GM12878 (cell line): ENCODE results near the gene CDHR5. TPM values are rescaled to one million over a fixed set of nuclear protein-coding genes. Genes with fewer than 3 reads are reported as not detected.

ENCODE experiments used
- ATAC-seq: fragments of 200-7000 bp; cut with Tn5 transposase; 3 replicates; pipeline ENCODE4 v1.9.1; 2020; ENCODE audit warnings: mild to moderate bottlenecking, moderate library complexity
- BruUV-seq: library from RNA; stranded (reverse); fragments of 400-500 nt; replicated peaks from 2 replicates; lab custom pipeline; 2021; lab: Mats Ljungman, UMichigan
- CTCF ChIA-PET: fragments of 300-600 bp; sonication (Branson Sonifier 250); formaldehyde crosslinking; extraction: SDS; loops from one replicate; lab custom pipeline; 2021; ENCODE audit warnings: inconsistent platforms; lab: Yijun Ruan, JAX
- POLR2A ChIA-PET: fragments of 350-600 bp; formaldehyde crosslinking; extraction: SDS; loops from one replicate; lab custom pipeline; 2021; ENCODE audit warnings: inconsistent platforms; lab: Charles Lee
- RAD21 ChIA-PET: fragments of 300-600 bp; sonication (Branson Sonifier 250); formaldehyde crosslinking; loops from one replicate; lab custom pipeline; 2023; ENCODE audit warnings: antibody characterized with exemption; ENCODE audit not compliant: unreplicated experiment; lab: Charles Lee
- SMC1A ChIA-PET: fragments of 300-600 bp; sonication (Branson Sonifier 250); formaldehyde crosslinking; loops from one replicate; lab custom pipeline; 2023; ENCODE audit not compliant: unreplicated experiment, uncharacterized antibody; lab: Charles Lee
- DNase-seq: peaks from one replicate; pipeline ENCODE4 v3.0.0-alpha.2; 2011; ENCODE audit warnings: low read depth, low spot score
- FAIRE-seq: peaks from 3 replicates; lab custom pipeline; 2011; peaks lifted over from hg19 to GRCh38; lab: Jason Lieb, UNC
- H2AFZ ChIP-seq: 2 replicates; pipeline ENCODE4 v1.6.0; 2011; ENCODE audit warnings: low read depth, low read length, control low read depth; ENCODE audit not compliant: control insufficient read depth
- H3K27ac ChIP-seq: 2 replicates; pipeline ENCODE4 v1.5.1; 2011; ENCODE audit warnings: control low read depth; ENCODE audit not compliant: control insufficient read depth, insufficient read depth
- H3K27me3 ChIP-seq, 2 experiments: replicated peaks in 1 of 2; 2 replicates each; pipeline versions ENCODE4 v1.6.0 to v1.6.1; 2011; ENCODE audit warnings: low read length in 1 of 2; ENCODE audit not compliant: control insufficient read depth in 2 of 2, insufficient read depth in 2 of 2
- H3K36me3 ChIP-seq, 2 experiments: 2 replicates each; pipeline ENCODE4 v1.5.1; 2011; ENCODE audit warnings: low read length in 1 of 2; ENCODE audit not compliant: control insufficient read depth in 2 of 2, insufficient read depth in 2 of 2
- H3K4me1 ChIP-seq: 2 replicates; pipeline ENCODE4 v1.6.1; 2011; ENCODE audit warnings: mild to moderate bottlenecking, low read length, moderate library complexity, mixed read lengths; ENCODE audit not compliant: control insufficient read depth, insufficient read depth
- H3K4me2 ChIP-seq: 2 replicates; pipeline ENCODE4 v1.6.0; 2011; ENCODE audit warnings: control low read depth; ENCODE audit not compliant: control insufficient read depth, insufficient read depth
- H3K4me3 ChIP-seq: fragments of 200-600 bp; sonication (generic); 2 replicates; pipeline ENCODE4 v1.5.1; 2016
- H3K79me2 ChIP-seq: 2 replicates; pipeline ENCODE4 v1.6.0; 2011; ENCODE audit warnings: low read length; ENCODE audit not compliant: control insufficient read depth, insufficient read depth
- H3K9ac ChIP-seq: 2 replicates; pipeline ENCODE4 v1.8.0; 2011; ENCODE audit warnings: low read length, control low read depth, mixed read lengths; ENCODE audit not compliant: control insufficient read depth, insufficient read depth
- H3K9me3 ChIP-seq: replicated peaks from 3 replicates; pipeline ENCODE4 v1.5.1; 2011; ENCODE audit warnings: mild to moderate bottlenecking, low read length; ENCODE audit not compliant: control insufficient read depth, insufficient read depth
- H4K20me1 ChIP-seq: 2 replicates; pipeline ENCODE4 v1.6.0; 2011; ENCODE audit not compliant: control insufficient read depth, insufficient read depth
- BCL11A ChIP-seq: IDR thresholded peaks from 2 replicates; pipeline ENCODE4 v1.6.1; 2011; ENCODE audit warnings: low read depth, low read length
- EED ChIP-seq: sonication (generic); IDR thresholded peaks from 2 replicates; pipeline ENCODE4 v1.6.1; 2016; ENCODE audit warnings: antibody characterized with exemption, low read depth
- EGR1 ChIP-seq, 2 experiments: IDR thresholded peaks; 1 replicate in 1 of 2; 2 replicates in 1 of 2; pipeline ENCODE4 v1.6.1; 2011 to 2012; ENCODE audit warnings: low read depth in 2 of 2, low read length in 2 of 2, borderline replicate concordance in 1 of 2, mild to moderate bottlenecking in 1 of 2, moderate library complexity in 1 of 2
- ELK1 ChIP-seq: IDR thresholded peaks from 2 replicates; pipeline ENCODE4 v1.6.1; 2012; ENCODE audit warnings: low read depth, low read length, improper control_type of control experiment
- JUND ChIP-seq: IDR thresholded peaks from 2 replicates; pipeline ENCODE4 v1.6.1; 2012; ENCODE audit warnings: low read depth, mild to moderate bottlenecking, low read length, improper control_type of control experiment, moderate library complexity
- NRF1 ChIP-seq: conservative IDR thresholded peaks from 2 replicates; pipeline ENCODE4 v1.6.1; 2011; ENCODE audit warnings: mild to moderate bottlenecking, low read depth, low read length, improper control_type of control experiment
- PAX5 ChIP-seq: IDR thresholded peaks from 2 replicates; pipeline ENCODE4 v1.6.1; 2011; ENCODE audit warnings: low read depth, low read length, borderline replicate concordance
- POLR2A ChIP-seq: IDR thresholded peaks from 2 replicates; pipeline ENCODE4 v1.6.1; 2011; ENCODE audit warnings: low read depth, mild to moderate bottlenecking, low read length
- POLR2AphosphoS2 ChIP-seq: IDR thresholded peaks from 2 replicates; pipeline ENCODE4 v1.6.1; 2011; ENCODE audit warnings: low read depth, mild to moderate bottlenecking, low read length, improper control_type of control experiment, moderate library complexity
- POLR2AphosphoS5 ChIP-seq: IDR thresholded peaks from 2 replicates; pipeline ENCODE4 v1.6.1; 2011; ENCODE audit warnings: mild to moderate bottlenecking, low read length, inconsistent platforms
- POU2F2 ChIP-seq: IDR thresholded peaks from 3 replicates; pipeline ENCODE4 v1.6.1; 2011; ENCODE audit warnings: low read depth, mild to moderate bottlenecking, low read length, borderline replicate concordance
- SMAD5 ChIP-seq: IDR thresholded peaks from 2 replicates; pipeline ENCODE4 v1.6.1; 2016; ENCODE audit warnings: antibody characterized with exemption, low read depth
- SREBF2 ChIP-seq: IDR thresholded peaks from 2 replicates; pipeline ENCODE4 v1.6.1; 2012; ENCODE audit warnings: mild to moderate bottlenecking, low read length
- ZSCAN29 ChIP-seq: fragments of 450-650 bp; IDR thresholded peaks from 2 replicates; pipeline ENCODE4 v1.6.1; 2017; ENCODE audit warnings: mild to moderate bottlenecking, moderate library complexity
- WGBS: methylation state at CpG from one replicate; pipeline ENCODE4 v1.1.6; 2016; ENCODE audit warnings: low lambda C conversion rate; ENCODE audit not compliant: insufficient replicate concordance, insufficient coverage; ENCODE audit errors: missing lambda C conversion rate; 5-methylcytosine and 5-hydroxymethylcytosine counted together
- in situ Hi-C: fragments of 300-500 bp; cut with MboI; formaldehyde crosslinking; loops from 9 replicates; pipeline ENCODE4 v1.14.3; 2018; ENCODE audit warnings: mixed read lengths
- intact Hi-C: fragments of 100-400 bp; cut with micrococcal nuclease; formaldehyde crosslinking; loops from one replicate; pipeline ENCODE4 v1.14.2; 2022; ENCODE audit not compliant: unreplicated experiment
- polyA plus RNA-seq, 11 experiments: library from polyadenylated mRNA; depleted of rRNA in 4 of 11; unstranded in 6 of 11; stranded (reverse) in 5 of 11; fragments of >200 nt; fragmentation: Nextera tagmentation in 4 of 11; fragmentation: Illumina TruSeq in 1 of 11; extraction: Ambion mirVana in 4 of 11; extraction: Trizol in 1 of 11; gene quantifications; 1 replicate in 1 of 11; 2 replicates in 10 of 11; pipeline versions ENCODE4 v1.2.1 to v1.2.3, GENCODE V29; 2011 to 2016; ENCODE audit warnings: inconsistent platforms in 2 of 11, missing spikeins in 2 of 11, low read depth in 1 of 11
- total RNA-seq, 4 experiments: library from RNA; depleted of rRNA in 3 of 4; stranded (reverse); fragments of >200 nt in 3 of 4; fragmentation: Illumina TruSeq in 1 of 4; extraction: Trizol in 1 of 4; gene quantifications; 2 replicates each; pipeline versions ENCODE4 v1.2.1 to v1.2.3, GENCODE V29; 2013 to 2021
- TF ChIP-seq, protein P1 (sequence below): fragments of 450-650 bp; IDR thresholded peaks from 2 replicates; pipeline ENCODE4 v1.6.1; 2016; ENCODE audit warnings: mild to moderate bottlenecking
- TF ChIP-seq, protein P2 (sequence below): fragments of 450-650 bp; IDR thresholded peaks from 2 replicates; pipeline ENCODE4 v1.6.1; 2016; ENCODE audit warnings: mild to moderate bottlenecking
- TF ChIP-seq, protein P3 (sequence below): IDR thresholded peaks from 2 replicates; pipeline ENCODE4 v1.6.1; 2011; ENCODE audit warnings: mild to moderate bottlenecking, low read depth, low read length, moderate library complexity; ENCODE audit not compliant: insufficient replicate concordance

The CDHR5 gene
- total and polyA plus RNA-seq, 10 of the 15 experiments (the other 5 are each of a cell fraction or from before 2014, with no cell fraction given) = 0.06 TPM; not detected in 9

- no TSS peak for BruUV-seq
- H3K4me2 ChIP-seq = peak overlapping the region; percentile 99
- no peak overlapping the region for H2AFZ ChIP-seq
- ChIA-PET POLR2A (interaction anchor here (0.9 to 1.4 kb wide), 5 partner anchors 37 to 164 kb away, joined by 3 to 4 read pairs (median 3); partner anchors contain the start of genes HRAS and PHRF1), RAD21 (interaction anchor here (0.9 to 1.5 kb wide), 5 partner anchors 38 to 113 kb away, joined by 3 to 5 read pairs (median 4); partner anchors contain the start of genes HRAS and PHRF1), SMC1A (interaction anchor here (0.8 kb wide), 1 partner anchor 37 kb away, joined by 3 read pairs; the partner anchor contains the start of gene PHRF1), CTCF (interaction anchor here (0.6 to 1.4 kb wide), 2 partner anchors 32 to 83 kb away, joined by 3 to 6 read pairs; partner anchors contain the start of gene TMEM80)
- peaks cover 26% of the 10 kb centered on the region for H3K79me2 ChIP-seq
- WGBS = 50% methylated on average over 27 of the region's 36 CpGs
- ATAC-seq (peak; percentile 24), FAIRE-seq (no peak), DNase-seq (no peak)
- peak overlapping the region; percentile 100 for H3K27ac ChIP-seq
- no peaks in the 10 kb centered on the region for H3K27me3 ChIP-seq
- H3K9ac ChIP-seq = peak overlapping the region; percentile 91
- peaks cover 14% of the 10 kb centered on the region for H3K4me1 ChIP-seq
- peaks cover 11% of the 10 kb centered on the region for H4K20me1 ChIP-seq
- peaks cover 10 to 45% of the 10 kb centered on the region in 2 experiments; a peak in 3 of 4 replicates for H3K36me3 ChIP-seq
- in situ Hi-C loops = no loop called here
- no peaks in the 10 kb centered on the region for H3K9me3 ChIP-seq
- peak overlapping the region; percentile 90 for H3K4me3 ChIP-seq
- intact Hi-C loops = no loop called here
- TF ChIP-seq, protein P1, sequence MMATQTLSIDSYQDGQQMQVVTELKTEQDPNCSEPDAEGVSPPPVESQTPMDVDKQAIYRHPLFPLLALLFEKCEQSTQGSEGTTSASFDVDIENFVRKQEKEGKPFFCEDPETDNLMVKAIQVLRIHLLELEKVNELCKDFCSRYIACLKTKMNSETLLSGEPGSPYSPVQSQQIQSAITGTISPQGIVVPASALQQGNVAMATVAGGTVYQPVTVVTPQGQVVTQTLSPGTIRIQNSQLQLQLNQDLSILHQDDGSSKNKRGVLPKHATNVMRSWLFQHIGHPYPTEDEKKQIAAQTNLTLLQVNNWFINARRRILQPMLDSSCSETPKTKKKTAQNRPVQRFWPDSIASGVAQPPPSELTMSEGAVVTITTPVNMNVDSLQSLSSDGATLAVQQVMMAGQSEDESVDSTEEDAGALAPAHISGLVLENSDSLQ = peak; percentile 91
- TF ChIP-seq, protein P2, sequence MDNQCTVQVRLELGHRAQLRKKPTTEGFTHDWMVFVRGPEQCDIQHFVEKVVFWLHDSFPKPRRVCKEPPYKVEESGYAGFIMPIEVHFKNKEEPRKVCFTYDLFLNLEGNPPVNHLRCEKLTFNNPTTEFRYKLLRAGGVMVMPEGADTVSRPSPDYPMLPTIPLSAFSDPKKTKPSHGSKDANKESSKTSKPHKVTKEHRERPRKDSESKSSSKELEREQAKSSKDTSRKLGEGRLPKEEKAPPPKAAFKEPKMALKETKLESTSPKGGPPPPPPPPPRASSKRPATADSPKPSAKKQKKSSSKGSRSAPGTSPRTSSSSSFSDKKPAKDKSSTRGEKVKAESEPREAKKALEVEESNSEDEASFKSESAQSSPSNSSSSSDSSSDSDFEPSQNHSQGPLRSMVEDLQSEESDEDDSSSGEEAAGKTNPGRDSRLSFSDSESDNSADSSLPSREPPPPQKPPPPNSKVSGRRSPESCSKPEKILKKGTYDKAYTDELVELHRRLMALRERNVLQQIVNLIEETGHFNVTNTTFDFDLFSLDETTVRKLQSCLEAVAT = peak; percentile 81
- TF ChIP-seq NRF1 = no peak
- peak; percentile 33; the same call in 1 of the 2 replicates for TF ChIP-seq SMAD5
- TF ChIP-seq BCL11A = 0 out of 2 replicates have a peak, but pooled peaks have one; percentile 18
- TF ChIP-seq SREBF2 = no peak
- no peak for TF ChIP-seq ELK1
- TF ChIP-seq JUND = no peak
- no peak for TF ChIP-seq EED
- TF ChIP-seq, protein P3, sequence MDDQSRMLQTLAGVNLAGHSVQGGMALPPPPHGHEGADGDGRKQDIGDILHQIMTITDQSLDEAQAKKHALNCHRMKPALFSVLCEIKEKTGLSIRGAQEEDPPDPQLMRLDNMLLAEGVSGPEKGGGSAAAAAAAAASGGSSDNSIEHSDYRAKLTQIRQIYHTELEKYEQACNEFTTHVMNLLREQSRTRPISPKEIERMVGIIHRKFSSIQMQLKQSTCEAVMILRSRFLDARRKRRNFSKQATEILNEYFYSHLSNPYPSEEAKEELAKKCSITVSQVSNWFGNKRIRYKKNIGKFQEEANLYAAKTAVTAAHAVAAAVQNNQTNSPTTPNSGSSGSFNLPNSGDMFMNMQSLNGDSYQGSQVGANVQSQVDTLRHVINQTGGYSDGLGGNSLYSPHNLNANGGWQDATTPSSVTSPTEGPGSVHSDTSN = peak; percentile 90
- peak; percentile 54; the same call in 2 of the 3 replicates for TF ChIP-seq POU2F2
- TF ChIP-seq ZSCAN29 = no peak
- 0 out of 3 replicates have a peak, but pooled peaks of 1 of the 2 experiments have one; percentile 4 for TF ChIP-seq EGR1 (IDR thresholded peaks at IDR 0.05; ENCODE audit: borderline replicate concordance in 1 of 2, low read depth in 2 of 2, low read length in 2 of 2)
- TF ChIP-seq POLR2AphosphoS2 = peak; percentile 80
- peak; percentile 65 for TF ChIP-seq POLR2A
- TF ChIP-seq POLR2AphosphoS5 = peak; percentile 66; the same call in 1 of the 2 replicates
- TF ChIP-seq PAX5 = 0 out of 2 replicates have a peak, but pooled peaks have one; percentile 5
Measured at GRCh38 chr11:613369-613968, 11.3 kb downstream of the CDHR5 start.
